ENCODE data around the gene AP3S1.

- TF ChIP-seq ZNF274 (IDR thresholded peaks at IDR 0.05; ENCODE audit: low read depth, low read length) (no peak), YY1 (IDR thresholded peaks at IDR 0.05; ENCODE audit: insufficient read depth, insufficient read length) (no peak), SUZ12 (IDR thresholded peaks at IDR 0.05; ENCODE audit: extremely low read depth, insufficient read depth, insufficient read length) (no peak)
These were observed 89.0 kb downstream of the AP3S1 start for GRCh38 chr5:115930630-115931337.
